IMR-90 (cell line): ENCODE measurements around the gene ASS1. TPM values are rescaled to one million over a fixed set of nuclear protein-coding genes. Genes with fewer than 3 reads are reported as not detected.

Experiments used
- ATAC-seq: fragments of 200-7000 bp; cut with Tn5 transposase; 2 replicates; pipeline ENCODE4 v1.9.1; 2020; ENCODE audit warnings: low read depth, mild to moderate bottlenecking, moderate library complexity
- BruUV-seq: library from RNA; stranded (reverse); fragments of 400-500 nt; replicated peaks from 2 replicates; lab custom pipeline; 2021; lab: Mats Ljungman, UMichigan
- CTCF ChIA-PET: fragments of 300-600 bp; formaldehyde crosslinking; extraction: SDS; loops from one replicate; lab custom pipeline; 2021; ENCODE audit warnings: antibody characterized with exemption; lab: Yijun Ruan, JAX
- POLR2A ChIA-PET: fragments of 300-600 bp; sonication (Branson Sonifier 250); formaldehyde crosslinking; loops from one replicate; lab custom pipeline; 2022; ENCODE audit warnings: antibody characterized with exemption; ENCODE audit not compliant: unreplicated experiment; lab: Charles Lee
- DNase-seq: peaks from one replicate; pipeline ENCODE4 v3.0.0; 2013
- H2AFZ ChIP-seq: replicated peaks from 2 replicates; pipeline ENCODE3; 2013; ENCODE audit warnings: low read length, mild to moderate bottlenecking; ENCODE audit not compliant: poor library complexity
- H2AK5ac ChIP-seq: 2 replicates; pipeline ENCODE4 v1.6.1; 2013; ENCODE audit warnings: low read depth, low read length, inconsistent platforms
- H2AK9ac ChIP-seq: replicated peaks from 2 replicates; pipeline ENCODE3; 2013; ENCODE audit warnings: mild to moderate bottlenecking, low read depth, low read length, moderate library complexity; ENCODE audit not compliant: poor library complexity
- H2BK120ac ChIP-seq: 2 replicates; pipeline ENCODE4 v1.6.1; 2013; ENCODE audit warnings: low read depth, low read length, inconsistent platforms
- H2BK15ac ChIP-seq: 3 replicates; pipeline ENCODE4 v1.6.1; 2013; ENCODE audit warnings: low read depth, low read length, inconsistent platforms
- H2BK20ac ChIP-seq: 2 replicates; pipeline ENCODE4 v1.6.1; 2013; ENCODE audit warnings: low read depth, mild to moderate bottlenecking, inconsistent platforms, low read length, moderate library complexity
- H2BK5ac ChIP-seq: 2 replicates; pipeline ENCODE4 v1.6.1; 2013; ENCODE audit warnings: mild to moderate bottlenecking, low read depth, low read length, inconsistent platforms; ENCODE audit not compliant: poor library complexity, severe bottlenecking
- H3K14ac ChIP-seq: replicated peaks from 2 replicates; pipeline ENCODE4 v1.6.1; 2013; ENCODE audit warnings: low read depth, low read length, inconsistent platforms
- H3K18ac ChIP-seq: 2 replicates; pipeline ENCODE4 v1.6.1; 2013; ENCODE audit warnings: low read depth, low read length, control low read depth
- H3K23ac ChIP-seq: 2 replicates; pipeline ENCODE4 v1.6.1; 2013; ENCODE audit warnings: low read depth, low read length, inconsistent platforms
- H3K27ac ChIP-seq: 2 replicates; pipeline ENCODE4 v1.5.1; 2013; ENCODE audit warnings: mild to moderate bottlenecking, control low read depth, low read length; ENCODE audit not compliant: insufficient read depth
- H3K27me3 ChIP-seq: 2 replicates; pipeline ENCODE4 v1.6.1; 2013; ENCODE audit warnings: low read length; ENCODE audit not compliant: control insufficient read depth, insufficient read depth
- H3K36me3 ChIP-seq: 2 replicates; pipeline ENCODE4 v1.6.1; 2013; ENCODE audit warnings: low read length, mixed read lengths; ENCODE audit not compliant: control insufficient read depth, insufficient read depth
- H3K4ac ChIP-seq: 2 replicates; pipeline ENCODE4 v1.6.1; 2013; ENCODE audit warnings: low read depth, low read length, inconsistent platforms
- H3K4me1 ChIP-seq: 2 replicates; pipeline ENCODE4 v1.6.1; 2013; ENCODE audit warnings: low read length, mixed read lengths; ENCODE audit not compliant: control insufficient read depth, insufficient read depth
- H3K4me2 ChIP-seq: 2 replicates; pipeline ENCODE4 v1.6.1; 2013; ENCODE audit warnings: low read depth, mild to moderate bottlenecking, control low read depth, low read length, moderate library complexity
- H3K4me3 ChIP-seq: 2 replicates; pipeline ENCODE4 v1.5.1; 2013; ENCODE audit warnings: low read depth, mild to moderate bottlenecking, control low read depth, low read length, moderate library complexity; ENCODE audit not compliant: insufficient read depth
- H3K56ac ChIP-seq: 2 replicates; pipeline ENCODE4 v1.6.1; 2013; ENCODE audit warnings: low read length, inconsistent platforms; ENCODE audit not compliant: insufficient read depth; ENCODE audit errors: extremely low read depth
- H3K79me1 ChIP-seq, 2 experiments: 2 replicates each; pipeline ENCODE4 v1.6.1; 2013; ENCODE audit warnings: low read length in 2 of 2, inconsistent platforms in 1 of 2, low read depth in 1 of 2
- H3K9ac ChIP-seq: 2 replicates; pipeline ENCODE4 v1.6.1; 2013; ENCODE audit warnings: low read depth, low read length, control low read depth
- H3K9me1 ChIP-seq: 2 replicates; pipeline ENCODE4 v1.6.1; 2013; ENCODE audit warnings: low read length, inconsistent platforms; ENCODE audit not compliant: insufficient read depth
- H3K9me3 ChIP-seq: 2 replicates; pipeline ENCODE4 v1.6.1; 2013; ENCODE audit warnings: low read length; ENCODE audit not compliant: control insufficient read depth, insufficient read depth
- H4K20me1 ChIP-seq: 2 replicates; pipeline ENCODE4 v1.6.1; 2013; ENCODE audit warnings: low read length, inconsistent platforms; ENCODE audit not compliant: insufficient read depth
- H4K5ac ChIP-seq: 2 replicates; pipeline ENCODE4 v1.6.1; 2013; ENCODE audit warnings: mild to moderate bottlenecking, low read depth, low read length, control low read depth
- H4K8ac ChIP-seq, 2 experiments: 2 replicates each; pipeline ENCODE4 v1.6.1; 2013; ENCODE audit warnings: low read depth in 2 of 2, low read length in 2 of 2, control low read depth in 1 of 2, inconsistent platforms in 1 of 2
- H4K91ac ChIP-seq: 2 replicates; pipeline ENCODE4 v1.6.1; 2013; ENCODE audit warnings: low read depth, low read length, inconsistent platforms; ENCODE audit not compliant: insufficient read depth
- BHLHE40 ChIP-seq: fragments of 150-350 bp; IDR thresholded peaks from 2 replicates; pipeline ENCODE4 v1.6.1; 2016; ENCODE audit warnings: mild to moderate bottlenecking, low read depth, low read length
- CEBPB ChIP-seq: IDR thresholded peaks from 2 replicates; pipeline ENCODE4 v1.6.1; 2012; ENCODE audit warnings: low read depth, low read length, improper control_type of control experiment
- CHD1 ChIP-seq: IDR thresholded peaks from 2 replicates; pipeline ENCODE4 v1.6.1; 2012; ENCODE audit warnings: low read depth, low read length, improper control_type of control experiment
- ELK1 ChIP-seq: fragments of 150-350 bp; IDR thresholded peaks from 2 replicates; pipeline ENCODE4 v1.6.1; 2016; ENCODE audit warnings: low read depth, mild to moderate bottlenecking, low read length, moderate library complexity, borderline replicate concordance
- FOS ChIP-seq: fragments of 150-350 bp; IDR thresholded peaks from 2 replicates; pipeline ENCODE4 v1.6.1; 2016; ENCODE audit warnings: low read depth, low read length
- MAZ ChIP-seq: IDR thresholded peaks from 2 replicates; pipeline ENCODE4 v1.6.1; 2012; ENCODE audit warnings: low read depth, mild to moderate bottlenecking, low read length, improper control_type of control experiment, moderate library complexity, borderline replicate concordance
- MXI1 ChIP-seq: IDR thresholded peaks from 2 replicates; pipeline ENCODE4 v1.6.1; 2012; ENCODE audit warnings: low read depth, mild to moderate bottlenecking, low read length, moderate library complexity, borderline replicate concordance
- NFE2L2 ChIP-seq: fragments of 150-350 bp; IDR thresholded peaks from 2 replicates; pipeline ENCODE4 v1.6.1; 2016; ENCODE audit warnings: low read depth, mild to moderate bottlenecking, low read length
- POLR2A ChIP-seq: IDR thresholded peaks from 2 replicates; pipeline ENCODE4 v1.6.1; 2012; ENCODE audit warnings: mild to moderate bottlenecking, low read depth, low read length
- RAD21 ChIP-seq: IDR thresholded peaks from 2 replicates; pipeline ENCODE4 v1.6.1; 2012; ENCODE audit warnings: low read length, improper control_type of control experiment
- RCOR1 ChIP-seq: IDR thresholded peaks from 2 replicates; pipeline ENCODE4 v1.6.1; 2012; ENCODE audit warnings: mild to moderate bottlenecking, low read length, improper control_type of control experiment; ENCODE audit not compliant: insufficient replicate concordance
- RFX5 ChIP-seq: IDR thresholded peaks from 2 replicates; pipeline ENCODE4 v1.8.0; 2012; ENCODE audit warnings: low read depth, mild to moderate bottlenecking, low read length, moderate library complexity
- SMC3 ChIP-seq: fragments of 150-350 bp; IDR thresholded peaks from 2 replicates; pipeline ENCODE4 v1.6.1; 2016; ENCODE audit warnings: low read depth, mild to moderate bottlenecking, antibody characterized with exemption, low read length, moderate library complexity
- USF2 ChIP-seq: fragments of 150-350 bp; IDR thresholded peaks from 2 replicates; pipeline ENCODE4 v1.6.1; 2017; ENCODE audit warnings: mild to moderate bottlenecking, antibody characterized with exemption, low read length, low read depth
- WGBS, 2 experiments: methylation state at CpG; one replicate each; pipeline versions ENCODE4 v1.1.5 to v1.1.7; 2013; ENCODE audit warnings: missing lambda C conversion rate in 2 of 2; ENCODE audit not compliant: insufficient read length in 1 of 2; ENCODE audit errors: extremely low coverage in 2 of 2; 5-methylcytosine and 5-hydroxymethylcytosine counted together
- dilution Hi-C: fragments of 300-500 bp; cut with HindIII; formaldehyde crosslinking; loops from one replicate; pipeline ENCODE4 v1.14.3; 2018; ENCODE audit warnings: low sequenced_read_pairs; ENCODE audit not compliant: unreplicated experiment
- in situ Hi-C: fragments of 300-500 bp; cut with MboI; formaldehyde crosslinking; loops from 3 replicates; pipeline ENCODE4 v1.14.3; 2019; ENCODE audit warnings: low sequenced_read_pairs, inconsistent platforms, mixed read lengths
- intact Hi-C: fragments of 100-400 bp; cut with micrococcal nuclease; formaldehyde crosslinking; loops from 2 replicates; pipeline ENCODE4 v1.10.0; 2022
- polyA plus RNA-seq, 3 experiments: library from polyadenylated mRNA; depleted of rRNA; stranded (reverse); fragments of >200 nt; gene quantifications; 2 replicates each; pipeline ENCODE4 v1.2.3, GENCODE V29; 2012; ENCODE audit warnings: low replicate concordance in 1 of 3
- total RNA-seq: library from RNA; depleted of rRNA; stranded (reverse); fragments of >200 nt; gene quantifications from 2 replicates; pipeline ENCODE4 v1.2.3, GENCODE V29; 2012
- TF ChIP-seq, protein P1 (sequence below): conservative IDR thresholded peaks from 2 replicates; pipeline ENCODE4 v1.5.1; 2012; ENCODE audit warnings: mild to moderate bottlenecking, low read depth, low read length, improper control_type of control experiment

ASS1 gene
- total and polyA plus RNA-seq, 2 of the 4 experiments (the other 2 are of a cell fraction) = 39.6 to 41.9 TPM

- peak overlapping the region; percentile 18 for H2AFZ ChIP-seq
- H3K56ac ChIP-seq = no peak overlapping the region
- H3K4me1 ChIP-seq = peaks cover 9% of the 10 kb centered on the region
- 83% methylated on average over 4 of the region's 10 CpGs; no CpG with 5 or more reads in 1 of the 2 experiments for WGBS, 2 experiments
- no peaks in the 10 kb centered on the region; the same call in 1 of the 2 replicates for H3K9me1 ChIP-seq
- DNase-seq (no peak), ATAC-seq (no peak)
- H2AK9ac ChIP-seq = no peak overlapping the region
- no peak overlapping the region for H3K18ac ChIP-seq
- H2BK15ac ChIP-seq = no peak overlapping the region
- H2BK120ac ChIP-seq = no peak overlapping the region
- ChIA-PET POLR2A (no interaction called here), CTCF (no interaction called here)
- no TSS peak for BruUV-seq
- no peak overlapping the region for H4K8ac ChIP-seq
- H3K9ac ChIP-seq = no peak overlapping the region
- peaks cover 2% of the 10 kb centered on the region; the same call in 1 of the 2 replicates for H3K27me3 ChIP-seq
- H2BK5ac ChIP-seq = peak overlapping the region; percentile 54
- H3K4me3 ChIP-seq = no peak overlapping the region
- H2AK5ac ChIP-seq = no peak overlapping the region
- no peak overlapping the region for H4K5ac ChIP-seq
- no peak overlapping the region for H2BK20ac ChIP-seq
- no peaks in the 10 kb centered on the region for H3K9me3 ChIP-seq
- H4K91ac ChIP-seq = no peak overlapping the region
- dilution Hi-C loops (no loop called here), in situ Hi-C loops (loop anchor here (5.0 kb wide), 1 partner anchor 233 kb away; no protein-coding TSS in a partner anchor), intact Hi-C loops (no loop called here)
- H3K79me1 ChIP-seq = no peaks in the 10 kb centered on the region
- peaks cover 5% of the 10 kb centered on the region; the same call in 1 of the 2 replicates for H4K20me1 ChIP-seq
- no peak overlapping the region for H3K4ac ChIP-seq
- no peaks in the 10 kb centered on the region for H3K36me3 ChIP-seq
- no peak overlapping the region for H3K4me2 ChIP-seq
- no peak overlapping the region for H3K23ac ChIP-seq
- no peak overlapping the region for H3K27ac ChIP-seq
- H3K14ac ChIP-seq = no peak overlapping the region
- TF ChIP-seq RFX5 (no peak), RCOR1 (no peak), ELK1 (no peak), CHD1 (no peak), POLR2A (no peak), FOS (no peak), SMC3 (no peak), CEBPB (no peak), RAD21 (no peak), NFE2L2 (no peak), BHLHE40 (no peak), MAZ (no peak), MXI1 (no peak), USF2 (no peak)
- TF ChIP-seq, protein P1, sequence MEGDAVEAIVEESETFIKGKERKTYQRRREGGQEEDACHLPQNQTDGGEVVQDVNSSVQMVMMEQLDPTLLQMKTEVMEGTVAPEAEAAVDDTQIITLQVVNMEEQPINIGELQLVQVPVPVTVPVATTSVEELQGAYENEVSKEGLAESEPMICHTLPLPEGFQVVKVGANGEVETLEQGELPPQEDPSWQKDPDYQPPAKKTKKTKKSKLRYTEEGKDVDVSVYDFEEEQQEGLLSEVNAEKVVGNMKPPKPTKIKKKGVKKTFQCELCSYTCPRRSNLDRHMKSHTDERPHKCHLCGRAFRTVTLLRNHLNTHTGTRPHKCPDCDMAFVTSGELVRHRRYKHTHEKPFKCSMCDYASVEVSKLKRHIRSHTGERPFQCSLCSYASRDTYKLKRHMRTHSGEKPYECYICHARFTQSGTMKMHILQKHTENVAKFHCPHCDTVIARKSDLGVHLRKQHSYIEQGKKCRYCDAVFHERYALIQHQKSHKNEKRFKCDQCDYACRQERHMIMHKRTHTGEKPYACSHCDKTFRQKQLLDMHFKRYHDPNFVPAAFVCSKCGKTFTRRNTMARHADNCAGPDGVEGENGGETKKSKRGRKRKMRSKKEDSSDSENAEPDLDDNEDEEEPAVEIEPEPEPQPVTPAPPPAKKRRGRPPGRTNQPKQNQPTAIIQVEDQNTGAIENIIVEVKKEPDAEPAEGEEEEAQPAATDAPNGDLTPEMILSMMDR = no peak
Measured at GRCh38 chr9:130454096-130454811, 9.5 kb downstream of the ASS1 start.
